Esophagus muscularis mucosa (tissue), 4 donors: Measurements from ENCODE around the gene CMTM4.

ENCODE experiments used
- CTCF ChIP-seq, 3 experiments: fragments of 200-600 bp in 2 of 3; fragments of 450-650 bp in 1 of 3; sonication (generic) in 2 of 3; IDR thresholded peaks; one replicate each; pipeline ENCODE4 v1.5.1; 2017 to 2019; ENCODE audit warnings: antibody characterized with exemption in 3 of 3, mild to moderate bottlenecking in 2 of 3, moderate library complexity in 1 of 3
- EP300 ChIP-seq: sonication (generic); formaldehyde crosslinking; IDR thresholded peaks from one replicate; pipeline ENCODE4 v1.6.1; 2017; ENCODE audit warnings: antibody characterized with exemption
- POLR2AphosphoS5 ChIP-seq, 2 donors: sonication (generic); formaldehyde crosslinking; IDR thresholded peaks; one replicate each; pipeline ENCODE4 v1.6.1; 2017; ENCODE audit warnings: antibody characterized with exemption in 2 of 2

GRCh38 chr16:66656547-66656946 lies 40.0 kb downstream of the CMTM4 start:
- no peak for TF ChIP-seq EP300
- TF ChIP-seq CTCF (IDR thresholded peaks at IDR 0.05): no peak
- TF ChIP-seq POLR2AphosphoS5 (IDR thresholded peaks at IDR 0.05): no peak
